Measurements from ENCODE around the gene AXIN2. TPM values are rescaled to one million over a fixed set of nuclear protein-coding genes. Genes with fewer than 3 reads are reported as not detected.

AXIN2 gene
- total and polyA plus RNA-seq, 2 donors = 9.8 to 27.1 TPM

DNA sequence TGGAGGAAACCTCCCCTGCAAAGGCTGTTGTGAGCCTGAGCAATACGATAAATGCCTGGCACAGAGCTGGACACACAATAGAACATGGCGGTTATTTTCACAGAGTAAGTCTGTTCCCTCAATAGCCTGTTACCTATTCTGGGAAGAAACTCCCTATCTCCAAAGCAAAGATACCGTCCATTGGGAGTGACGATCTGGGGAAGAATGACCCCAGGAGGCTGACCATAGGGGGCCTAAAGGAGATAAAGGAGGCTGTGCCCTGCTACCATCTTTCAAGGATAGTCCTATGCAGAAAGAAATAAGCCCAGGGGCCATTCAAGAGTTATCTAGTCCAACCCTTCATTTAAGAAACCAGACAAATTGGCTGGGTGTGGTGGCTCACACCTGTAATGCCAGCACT is 4.1 kb upstream of the AXIN2 start:
- no peak overlapping the region for H3K27ac ChIP-seq (ENCODE audit: low read depth in 1 of 2, low read length in 1 of 2)
- H3K9me3 ChIP-seq (ENCODE audit: control insufficient read depth in 2 of 2, insufficient read depth in 1 of 2, low read length in 1 of 2) = no peaks in the 10 kb centered on the region
- H3K4me1 ChIP-seq (ENCODE audit: control insufficient read depth in 2 of 2, insufficient read depth in 2 of 2, low read length in 2 of 2) = peaks cover 5 to 24% of the 10 kb centered on the region in 2 donors
- no peaks in the 10 kb centered on the region for H3K36me3 ChIP-seq (ENCODE audit: control insufficient read depth in 2 of 2, insufficient read depth in 2 of 2, low read length in 1 of 2)
- no peak for DNase-seq (ENCODE audit: low read depth in 6 of 9, low spot score in 9 of 9)
- H3K4me3 ChIP-seq (ENCODE audit: low read length in 2 of 2) = no peak overlapping the region
- peaks cover 0 to 5% of the 10 kb centered on the region in 2 donors for H3K27me3 ChIP-seq (ENCODE audit: control insufficient read depth in 2 of 2, insufficient read depth in 1 of 2, low read length in 1 of 2)
- 96% methylated on average over 4 of the region's 4 CpGs for WGBS

DNA sequence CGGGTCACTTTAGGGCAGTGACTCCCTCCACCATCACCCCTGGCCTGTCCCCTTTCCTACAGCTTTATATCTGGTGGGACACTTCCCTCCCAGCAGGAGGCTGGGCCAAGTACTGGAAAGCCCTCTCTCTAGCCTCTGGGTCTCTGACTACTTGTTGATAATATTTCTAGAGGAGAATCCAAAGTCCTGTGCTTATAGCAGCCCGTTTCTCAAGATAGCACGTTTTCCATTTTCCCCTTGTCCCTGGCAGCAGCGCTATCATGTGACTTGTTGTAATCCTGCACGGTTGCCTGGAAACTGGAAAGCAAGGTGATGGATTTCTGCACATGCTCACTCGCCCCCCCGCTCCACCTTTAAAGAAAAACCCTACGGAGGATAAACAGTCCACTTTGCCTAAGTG is 3.3 kb upstream of the AXIN2 start:
- H3K4me1 ChIP-seq (ENCODE audit: control insufficient read depth in 2 of 2, insufficient read depth in 2 of 2, low read length in 2 of 2) = peaks cover 5 to 24% of the 10 kb centered on the region in 2 donors
- DNase-seq (ENCODE audit: low read depth in 6 of 9, low spot score in 9 of 9) = no peak
- WGBS = 81% methylated on average over 8 of the region's 8 CpGs

DNA sequence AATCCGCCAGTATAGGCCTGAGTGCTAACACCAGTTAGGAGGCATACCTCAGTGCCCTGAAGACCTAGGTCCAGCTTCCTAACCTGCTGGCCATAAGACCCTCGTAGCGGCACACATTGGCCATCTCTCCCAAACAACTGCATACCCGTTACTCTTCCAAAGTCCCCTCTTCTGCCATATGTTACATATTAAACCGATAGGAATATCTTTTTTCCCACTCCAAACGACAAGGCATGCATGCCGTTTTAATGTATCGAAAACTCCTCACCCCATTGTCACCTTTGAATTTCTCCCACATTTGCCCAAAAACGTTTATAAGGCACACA is 721 bp upstream of the AXIN2 start:
- Histone ChIP-seq H3K4me1 (ENCODE audit: control insufficient read depth in 2 of 2, insufficient read depth in 2 of 2, low read length in 2 of 2) (peaks cover 14 to 24% of the 10 kb centered on the region in 2 donors), H3K4me3 (ENCODE audit: low read length in 2 of 2) (peak overlapping the region; percentile 28 to 77), H3K36me3 (ENCODE audit: control insufficient read depth in 2 of 2, insufficient read depth in 2 of 2, low read length in 1 of 2) (peaks cover 8 to 13% of the 10 kb centered on the region in 2 donors), H3K9me3 (ENCODE audit: control insufficient read depth in 2 of 2, insufficient read depth in 1 of 2, low read length in 1 of 2) (no peaks in the 10 kb centered on the region), H3K27me3 (ENCODE audit: control insufficient read depth in 2 of 2, insufficient read depth in 1 of 2, low read length in 1 of 2) (peaks cover 0 to 15% of the 10 kb centered on the region in 2 donors), H3K27ac (ENCODE audit: low read depth in 1 of 2, low read length in 1 of 2) (peak overlapping the region in 1 of 2 donors; percentile 23)
- DNase-seq (ENCODE audit: low read depth in 6 of 9, low spot score in 9 of 9) = no peak
- WGBS = 63% methylated on average over 9 of the region's 9 CpGs

More for the DNA sequence above, 3.3 kb upstream of the AXIN2 start:
- Histone ChIP-seq H3K27me3 (ENCODE audit: control insufficient read depth in 2 of 2, insufficient read depth in 1 of 2, low read length in 1 of 2) (peaks cover 0 to 5% of the 10 kb centered on the region in 2 donors), H3K9me3 (ENCODE audit: control insufficient read depth in 2 of 2, insufficient read depth in 1 of 2, low read length in 1 of 2) (no peaks in the 10 kb centered on the region), H3K27ac (ENCODE audit: low read depth in 1 of 2, low read length in 1 of 2) (no peak overlapping the region), H3K4me3 (ENCODE audit: low read length in 2 of 2) (no peak overlapping the region), H3K36me3 (ENCODE audit: control insufficient read depth in 2 of 2, insufficient read depth in 2 of 2, low read length in 1 of 2) (no peaks in the 10 kb centered on the region)

DNA sequence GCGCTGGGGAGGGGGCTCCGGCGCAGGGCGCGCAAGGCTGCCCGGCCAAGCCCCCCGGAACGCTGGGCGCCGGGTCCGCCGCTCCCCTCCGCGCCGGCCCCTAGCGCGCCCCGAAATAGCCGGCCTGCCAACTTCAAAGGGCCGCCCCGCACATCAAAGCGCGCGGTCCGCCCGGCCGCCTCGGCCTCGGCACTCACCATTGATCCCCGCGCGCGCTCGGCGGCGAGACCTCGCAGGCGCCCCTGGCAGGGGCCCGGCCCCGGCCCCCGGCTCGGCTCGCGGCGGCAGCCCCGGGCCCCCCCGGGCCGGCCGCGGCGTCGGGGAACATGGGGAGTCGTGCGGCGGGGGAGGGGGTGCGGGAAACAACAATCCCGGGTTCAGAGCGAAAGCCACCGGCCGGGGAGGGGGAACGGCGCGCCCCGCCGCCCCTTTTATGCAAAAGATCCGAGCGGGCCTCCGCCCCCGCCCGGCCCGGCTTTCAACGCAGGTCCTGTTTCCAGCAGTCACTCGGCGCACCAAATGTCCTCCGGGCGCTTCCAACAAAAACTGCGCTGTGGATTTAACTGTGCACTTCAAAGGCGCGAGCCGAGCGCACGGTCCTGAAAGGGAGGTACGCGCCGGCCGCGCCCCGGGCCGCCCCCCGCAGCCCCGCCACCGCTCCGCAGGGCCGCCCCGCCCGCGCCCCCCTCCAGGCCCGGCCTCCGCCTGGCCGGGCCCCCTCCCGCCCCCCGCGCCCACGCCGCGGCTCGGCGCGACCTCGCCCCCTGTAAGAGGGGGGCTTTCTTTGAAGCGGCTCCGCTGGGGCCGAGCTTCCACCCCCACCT is 608 bp downstream of the AXIN2 start:
- under 1% methylated on average over 113 of the region's 113 CpGs for WGBS
- H3K27ac ChIP-seq (ENCODE audit: low read depth in 1 of 2, low read length in 1 of 2) = peak overlapping the region; percentile 91 to 92
- no peaks in the 10 kb centered on the region for H3K9me3 ChIP-seq (ENCODE audit: control insufficient read depth in 2 of 2, insufficient read depth in 1 of 2, low read length in 1 of 2)
- H3K4me3 ChIP-seq (ENCODE audit: low read length in 2 of 2) = peak overlapping the region; percentile 76 to 77
- H3K27me3 ChIP-seq (ENCODE audit: control insufficient read depth in 2 of 2, insufficient read depth in 1 of 2, low read length in 1 of 2) = peaks cover 0 to 15% of the 10 kb centered on the region in 2 donors
- H3K36me3 ChIP-seq (ENCODE audit: control insufficient read depth in 2 of 2, insufficient read depth in 2 of 2, low read length in 1 of 2) = peaks cover 8 to 17% of the 10 kb centered on the region in 2 donors
- peaks cover 18 to 24% of the 10 kb centered on the region in 2 donors for H3K4me1 ChIP-seq (ENCODE audit: control insufficient read depth in 2 of 2, insufficient read depth in 2 of 2, low read length in 2 of 2)
- DNase-seq (ENCODE audit: low read depth in 6 of 9, low spot score in 9 of 9) = peak in 6 of 9 donors; percentile 75 to 93 (median 83)

DNA sequence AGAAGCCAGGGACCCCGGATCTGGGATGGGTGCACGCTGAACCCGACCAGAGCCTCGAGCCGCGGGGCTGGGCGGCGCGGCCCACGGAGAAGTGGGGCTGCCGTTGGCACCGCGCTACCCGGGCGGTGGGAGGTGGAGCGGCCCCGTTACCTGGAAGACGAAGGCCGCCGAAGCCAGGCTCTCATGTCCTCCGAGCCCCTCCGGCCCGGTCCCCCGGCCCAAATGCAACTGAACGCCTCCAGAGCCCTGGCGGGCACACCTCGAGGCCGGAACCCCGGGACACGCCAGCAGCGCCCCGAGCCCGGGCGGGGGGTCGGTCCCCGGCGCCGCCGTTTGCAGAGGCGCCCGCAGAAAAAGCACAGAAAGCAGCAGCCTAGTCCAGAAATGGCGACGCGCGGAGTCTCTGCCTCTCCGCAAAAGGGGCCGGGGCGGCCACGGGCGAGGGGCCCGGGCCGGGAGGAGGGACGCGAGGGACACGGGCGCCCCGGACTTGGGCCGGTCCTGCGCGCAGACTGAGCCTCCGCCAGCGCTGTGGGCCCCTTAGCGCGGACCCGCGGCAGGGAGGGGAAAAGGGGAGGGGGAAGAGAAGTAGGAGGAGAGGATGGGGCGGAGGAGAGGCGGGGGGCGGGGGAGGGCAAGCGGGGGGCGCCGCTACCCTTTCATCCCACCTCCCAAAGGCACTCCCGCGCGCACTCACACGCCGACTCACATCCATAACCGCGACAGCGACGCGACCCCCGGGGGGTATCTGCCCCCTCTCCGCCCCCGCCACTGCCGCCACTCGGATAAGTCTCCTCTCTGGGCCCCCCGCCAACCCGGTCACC is 1.4 kb downstream of the AXIN2 start:
- DNase-seq (ENCODE audit: low read depth in 6 of 9, low spot score in 9 of 9) = peak in 5 of 9 donors; percentile 36 to 79 (median 66)
- WGBS = under 1% methylated on average over 88 of the region's 89 CpGs
- H3K27me3 ChIP-seq (ENCODE audit: control insufficient read depth in 2 of 2, insufficient read depth in 1 of 2, low read length in 1 of 2) = peaks cover 0 to 15% of the 10 kb centered on the region in 2 donors
- H3K4me3 ChIP-seq (ENCODE audit: low read length in 2 of 2) = peak overlapping the region in 1 of 2 donors; percentile 77
- H3K9me3 ChIP-seq (ENCODE audit: control insufficient read depth in 2 of 2, insufficient read depth in 1 of 2, low read length in 1 of 2) = no peaks in the 10 kb centered on the region
- H3K4me1 ChIP-seq (ENCODE audit: control insufficient read depth in 2 of 2, insufficient read depth in 2 of 2, low read length in 2 of 2) = peaks cover 20 to 22% of the 10 kb centered on the region in 2 donors
- H3K27ac ChIP-seq (ENCODE audit: low read depth in 1 of 2, low read length in 1 of 2) = peak overlapping the region; percentile 78 to 91
- peaks cover 8 to 17% of the 10 kb centered on the region in 2 donors for H3K36me3 ChIP-seq (ENCODE audit: control insufficient read depth in 2 of 2, insufficient read depth in 2 of 2, low read length in 1 of 2)

DNA sequence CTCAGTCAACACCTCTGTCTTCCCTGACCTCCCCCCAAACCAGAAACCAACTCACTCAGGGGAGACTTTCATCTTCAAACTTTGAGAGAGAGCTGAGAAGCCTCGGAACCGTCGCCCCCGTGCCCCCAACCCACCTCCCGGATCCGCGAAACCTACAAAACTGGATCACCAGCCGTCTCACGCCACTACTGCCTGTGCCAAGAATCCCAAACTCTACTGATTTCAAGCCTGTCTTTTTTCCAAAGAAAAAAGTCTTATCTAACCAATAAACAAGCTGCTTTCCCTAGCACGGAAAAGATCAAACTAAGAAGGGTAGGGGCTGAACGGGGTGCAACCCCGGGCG is 2.0 kb downstream of the AXIN2 start:
- H3K36me3 ChIP-seq (ENCODE audit: control insufficient read depth in 2 of 2, insufficient read depth in 2 of 2, low read length in 1 of 2) = peaks cover 13 to 21% of the 10 kb centered on the region in 2 donors
- peak in 4 of 9 donors; percentile 34 to 63 (median 37) for DNase-seq (ENCODE audit: low read depth in 6 of 9, low spot score in 9 of 9)
- H3K4me3 ChIP-seq (ENCODE audit: low read length in 2 of 2) = peak overlapping the region in 1 of 2 donors; percentile 77

DNA sequence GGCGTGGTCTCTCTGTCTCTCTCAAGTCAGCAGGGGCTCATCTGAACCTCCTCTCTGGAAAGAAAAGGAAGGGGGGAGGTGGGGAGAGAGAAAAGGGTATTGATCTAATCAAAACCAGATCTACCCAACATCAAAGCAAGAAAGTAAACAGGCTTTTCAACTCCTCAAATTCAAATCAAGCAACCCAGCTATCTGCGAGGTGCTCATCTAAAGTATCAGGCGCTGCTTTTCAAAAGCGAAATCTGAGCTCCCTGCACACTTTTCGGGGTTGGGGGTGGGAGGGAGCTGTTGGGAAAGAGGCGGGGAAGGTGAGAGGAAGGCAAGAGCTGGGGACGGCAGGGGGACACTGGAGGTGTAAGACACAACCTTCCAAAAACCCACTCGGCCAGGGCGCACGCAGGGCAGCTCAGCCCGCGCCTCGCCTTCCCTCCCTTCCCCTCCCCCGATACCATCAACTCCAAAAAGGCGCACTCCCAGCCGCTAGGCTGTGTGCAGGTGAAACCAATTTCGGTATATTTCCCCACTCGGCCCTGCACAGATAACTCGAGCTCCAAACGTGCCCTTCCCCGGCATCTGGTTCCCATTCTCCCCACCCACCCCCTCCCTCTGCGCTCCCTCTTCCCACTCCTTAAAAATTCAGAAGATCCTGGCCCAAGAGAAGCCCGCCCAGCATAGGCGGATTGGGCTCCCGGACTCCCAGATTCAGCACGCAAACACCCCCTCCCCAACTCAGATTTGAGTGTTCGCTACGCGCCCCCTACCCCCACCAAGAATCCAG is 2.6 kb downstream of the AXIN2 start:
- Histone ChIP-seq H3K4me1 (ENCODE audit: control insufficient read depth in 2 of 2, insufficient read depth in 2 of 2, low read length in 2 of 2) (peaks cover 17 to 20% of the 10 kb centered on the region in 2 donors), H3K27ac (ENCODE audit: low read depth in 1 of 2, low read length in 1 of 2) (peak overlapping the region; percentile 65 to 75), H3K27me3 (ENCODE audit: control insufficient read depth in 2 of 2, insufficient read depth in 1 of 2, low read length in 1 of 2) (peaks cover 0 to 13% of the 10 kb centered on the region in 2 donors), H3K9me3 (ENCODE audit: control insufficient read depth in 2 of 2, insufficient read depth in 1 of 2, low read length in 1 of 2) (no peaks in the 10 kb centered on the region), H3K4me3 (ENCODE audit: low read length in 2 of 2) (peak overlapping the region in 1 of 2 donors; percentile 77), H3K36me3 (ENCODE audit: control insufficient read depth in 2 of 2, insufficient read depth in 2 of 2, low read length in 1 of 2) (peaks cover 13 to 27% of the 10 kb centered on the region in 2 donors)
- WGBS = 4% methylated on average over 29 of the region's 29 CpGs
- peak in 3 of 9 donors; percentile 28 to 66 (median 41) for DNase-seq (ENCODE audit: low read depth in 6 of 9, low spot score in 9 of 9)

More for the DNA sequence above, 2.0 kb downstream of the AXIN2 start:
- WGBS = 1% methylated on average over 13 of the region's 13 CpGs
- H3K9me3 ChIP-seq (ENCODE audit: control insufficient read depth in 2 of 2, insufficient read depth in 1 of 2, low read length in 1 of 2) = no peaks in the 10 kb centered on the region
- peaks cover 18 to 20% of the 10 kb centered on the region in 2 donors for H3K4me1 ChIP-seq (ENCODE audit: control insufficient read depth in 2 of 2, insufficient read depth in 2 of 2, low read length in 2 of 2)
- peaks cover 0 to 13% of the 10 kb centered on the region in 2 donors for H3K27me3 ChIP-seq (ENCODE audit: control insufficient read depth in 2 of 2, insufficient read depth in 1 of 2, low read length in 1 of 2)
- peak overlapping the region; percentile 65 to 79 for H3K27ac ChIP-seq (ENCODE audit: low read depth in 1 of 2, low read length in 1 of 2)

DNA sequence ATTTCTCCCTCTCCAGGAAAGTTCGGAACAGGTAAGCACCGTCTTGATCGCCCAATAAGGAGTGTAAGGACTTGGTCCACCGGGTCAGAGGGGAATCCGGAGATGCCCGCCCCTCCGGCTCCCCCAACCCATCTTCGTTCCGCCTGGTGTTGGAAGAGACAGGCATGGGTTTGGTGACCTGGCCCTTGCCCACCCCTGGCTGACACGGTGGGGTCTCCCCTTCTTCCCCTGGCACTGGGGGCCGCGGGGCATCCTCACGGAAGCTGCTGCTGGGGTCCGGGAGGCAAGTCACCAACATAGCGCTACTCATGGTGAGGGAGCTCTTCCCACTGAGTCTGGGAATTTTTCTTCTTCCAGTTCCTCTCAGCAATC is 3.2 kb downstream of the AXIN2 start:
- Histone ChIP-seq H3K4me1 (ENCODE audit: control insufficient read depth in 2 of 2, insufficient read depth in 2 of 2, low read length in 2 of 2) (peaks cover 11 to 15% of the 10 kb centered on the region in 2 donors), H3K27ac (ENCODE audit: low read depth in 1 of 2, low read length in 1 of 2) (peak overlapping the region in 1 of 2 donors; percentile 65), H3K9me3 (ENCODE audit: control insufficient read depth in 2 of 2, insufficient read depth in 1 of 2, low read length in 1 of 2) (no peaks in the 10 kb centered on the region), H3K4me3 (ENCODE audit: low read length in 2 of 2) (peak overlapping the region in 1 of 2 donors; percentile 77), H3K27me3 (ENCODE audit: control insufficient read depth in 2 of 2, insufficient read depth in 1 of 2, low read length in 1 of 2) (peaks cover 0 to 13% of the 10 kb centered on the region in 2 donors), H3K36me3 (ENCODE audit: control insufficient read depth in 2 of 2, insufficient read depth in 2 of 2, low read length in 1 of 2) (peaks cover 13 to 32% of the 10 kb centered on the region in 2 donors)
- no peak for DNase-seq (ENCODE audit: low read depth in 6 of 9, low spot score in 9 of 9)
- WGBS = 59% methylated on average over 15 of the region's 15 CpGs

All from thymus (tissue), 11 donors.